VCaP (cell line): ENCODE data around the gene BRWD1.
A peak's percentile ranks its signal among the peaks of the same experiment; 100 is the strongest.

ENCODE experiments used
- H3K27ac ChIP-seq: fragments of 450-650 bp; 2 replicates; pipeline ENCODE4 v1.5.1; 2017
- CTCF ChIP-seq: fragments of 450-650 bp; conservative IDR thresholded peaks from 2 replicates; pipeline ENCODE4 v1.5.1; 2017; ENCODE audit warnings: mild to moderate bottlenecking, moderate library complexity

BRWD1 gene

GRCh38 chr21:39313571-39314142 is at the start of gene BRWD1:
BRWD1 (minus strand) TSS chr21:39313632; CDS start chr21:39313491, 141 bp downstream.
- TF ChIP-seq CTCF: peak; percentile 48; the same call in 1 of the 2 replicates
- H3K27ac ChIP-seq: peak within 1 kb of the TSS; percentile 99

- TF ChIP-seq CTCF: no peak
- no peak overlapping the region for H3K27ac ChIP-seq
Observed at GRCh38 chr21:39362733-39363132, 49.3 kb upstream of the BRWD1 start.

- TF ChIP-seq CTCF: no peak
- no peak overlapping the region for H3K27ac ChIP-seq
Observed at GRCh38 chr21:39359382-39359781, 46.0 kb upstream of the BRWD1 start.

DNA sequence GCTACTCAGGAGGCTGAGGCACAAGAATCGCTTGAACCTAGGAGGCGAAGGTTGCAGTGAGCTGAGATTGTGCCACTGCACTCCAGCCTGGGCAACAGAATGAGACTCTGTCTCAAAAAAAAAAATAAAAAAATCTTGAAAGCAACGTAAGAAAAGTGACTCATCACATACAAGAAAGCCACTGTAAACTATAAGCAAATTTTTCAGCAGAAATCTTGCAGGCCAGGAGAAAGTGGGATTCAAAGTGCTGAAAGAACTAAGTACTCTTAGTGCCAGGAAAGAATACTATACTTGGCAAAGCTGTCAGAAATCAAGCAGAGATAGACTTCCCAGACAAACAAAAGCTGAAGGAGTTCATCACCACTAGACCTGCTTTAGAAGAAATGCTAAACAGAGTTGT is 39.9 kb upstream of the BRWD1 start:
- TF ChIP-seq CTCF: no peak
- H3K27ac ChIP-seq: no peak overlapping the region

DNA sequence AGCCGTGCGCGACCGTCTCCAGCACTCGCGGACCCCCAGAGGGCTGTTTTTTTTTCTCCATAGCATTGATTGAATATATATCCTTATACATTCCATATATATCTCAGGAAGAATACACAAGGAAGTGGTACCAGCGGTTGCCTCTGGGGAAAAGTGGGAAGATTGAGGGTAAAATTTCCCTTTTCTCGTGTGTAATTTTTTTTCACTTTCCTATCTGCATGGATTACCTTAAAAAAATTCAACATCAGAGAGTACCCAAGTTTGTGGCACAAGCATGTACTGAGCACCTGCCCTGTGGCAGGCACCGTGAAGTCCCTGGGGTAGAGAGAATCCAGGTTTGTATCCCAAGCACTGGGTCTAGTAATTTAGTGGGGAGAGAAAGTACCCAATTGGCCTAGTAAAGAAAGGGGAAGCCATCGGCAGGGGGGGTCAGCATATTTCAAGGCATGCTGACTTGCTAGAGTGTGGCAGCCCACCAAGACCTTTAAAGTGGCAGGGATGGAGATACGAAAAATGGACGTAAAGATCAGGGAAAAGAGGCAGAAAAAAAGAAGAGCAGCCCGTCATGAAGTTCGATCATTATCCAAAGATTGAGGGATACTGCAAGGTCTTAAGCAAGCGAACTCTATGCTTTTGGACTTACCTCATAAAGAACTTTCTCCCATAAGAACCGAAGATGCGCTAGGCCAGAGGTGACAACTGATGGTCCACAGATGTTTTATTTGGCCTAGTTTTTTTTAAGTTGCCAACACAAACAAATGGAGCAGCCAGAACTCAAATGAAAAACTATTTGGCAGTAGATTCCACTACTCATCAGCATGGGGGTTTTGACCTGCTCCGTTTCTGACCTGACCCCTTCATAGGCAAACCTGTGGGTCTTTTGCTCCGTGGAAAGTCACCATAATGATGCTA is 36.9 kb upstream of the BRWD1 start:
- no peak for TF ChIP-seq CTCF
- H3K27ac ChIP-seq: peak overlapping the region; percentile 99

DNA sequence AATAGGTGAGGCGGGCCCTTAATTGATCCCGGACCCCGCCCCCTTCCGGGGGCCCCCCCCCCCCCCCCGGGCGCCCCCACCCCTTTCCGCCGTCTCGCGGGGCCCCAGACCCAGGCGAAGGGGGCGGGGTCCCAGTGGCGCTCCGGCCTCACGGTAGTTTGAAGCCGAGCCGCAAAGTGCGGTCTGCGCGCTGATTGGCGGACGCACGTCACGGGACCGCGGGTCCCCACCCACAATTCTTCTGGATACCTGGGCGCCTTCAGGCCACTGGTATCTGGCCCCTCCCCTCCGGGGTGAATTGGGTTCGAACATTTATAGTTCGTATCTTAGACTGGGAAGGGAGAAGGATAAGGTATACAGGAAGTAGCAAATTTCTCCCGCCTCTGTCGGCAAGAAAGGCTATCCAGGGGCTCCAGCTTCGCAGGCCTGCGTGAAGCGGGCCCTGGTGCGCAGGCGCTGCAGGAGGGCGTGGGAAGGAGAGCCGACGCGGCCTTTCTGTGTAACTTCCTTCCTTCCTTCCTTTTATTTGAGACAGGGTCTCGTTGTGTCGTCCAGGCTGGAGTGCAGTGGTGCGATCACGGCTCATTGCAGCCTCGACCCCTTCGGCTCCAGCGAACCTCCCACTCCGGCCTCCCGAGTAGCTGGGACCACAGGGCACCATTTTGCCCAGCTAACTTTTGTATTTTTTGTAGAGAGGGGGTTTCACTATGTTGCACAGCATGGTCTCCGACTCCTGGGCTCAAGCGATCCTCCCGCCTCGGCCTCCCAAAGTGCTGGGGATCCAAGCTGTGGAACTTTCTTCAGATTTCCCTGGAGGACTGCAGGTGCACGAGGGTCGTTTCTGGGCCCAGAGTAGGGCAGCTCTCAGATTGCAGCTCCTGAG is 36.0 kb upstream of the BRWD1 start:
- TF ChIP-seq CTCF: no peak
- H3K27ac ChIP-seq: peak overlapping the region; percentile 99
